Neural cell (in vitro differentiated cells): ENCODE results near the gene EVX1. TPM values are rescaled to one million over a fixed set of nuclear protein-coding genes. Genes with fewer than 3 reads are reported as not detected.

Experiments used
- H2AFZ ChIP-seq: fragments of 200-600, 300-800 bp; sonication (generic), shearing (Covaris generic); 2 replicates; pipeline ENCODE4 v1.6.0; 2014; ENCODE audit warnings: low read depth, mild to moderate bottlenecking, antibody characterized with exemption, low read length, moderate library complexity
- H3F3A ChIP-seq: fragments of 200-600 bp; shearing (Covaris generic); 2 replicates; pipeline ENCODE4 v1.6.1; 2016; ENCODE audit warnings: mild to moderate bottlenecking, moderate library complexity, mixed read lengths, antibody characterized with exemption, low read length; ENCODE audit not compliant: insufficient read depth, poor library complexity, severe bottlenecking
- H3K27ac ChIP-seq: fragments of 200-600, 300-800 bp; sonication (generic), shearing (Covaris generic); 2 replicates; pipeline ENCODE4 v1.5.1; 2014; ENCODE audit warnings: mild to moderate bottlenecking, low read length, moderate library complexity
- H3K27me3 ChIP-seq: fragments of 300-800, 200-600 bp; sonication (generic), shearing (Covaris generic); 2 replicates; pipeline ENCODE4 v1.6.0; 2014; ENCODE audit warnings: mild to moderate bottlenecking, low read depth, low read length, moderate library complexity; ENCODE audit not compliant: insufficient read depth
- H3K36me3 ChIP-seq: fragments of 300-800, 200-600 bp; sonication (generic), shearing (Covaris generic); 2 replicates; pipeline ENCODE4 v1.5.1; 2014; ENCODE audit warnings: mild to moderate bottlenecking, antibody characterized with exemption, low read length, moderate library complexity; ENCODE audit not compliant: insufficient read depth
- H3K4me2 ChIP-seq: fragments of 300-800, 200-600 bp; sonication (generic), shearing (Covaris generic); 2 replicates; pipeline ENCODE4 v1.6.0; 2014; ENCODE audit warnings: mild to moderate bottlenecking, low read length
- H3K4me3 ChIP-seq: fragments of 300-800, 200-600 bp; sonication (generic), shearing (Covaris generic); 2 replicates; pipeline ENCODE4 v1.5.1; 2014; ENCODE audit warnings: mild to moderate bottlenecking, low read length, moderate library complexity
- H3K79me2 ChIP-seq: fragments of 200-600 bp; shearing (Covaris generic); replicated peaks from 2 replicates; pipeline ENCODE4 v1.6.0; 2014; ENCODE audit warnings: mild to moderate bottlenecking, low read length, moderate library complexity; ENCODE audit not compliant: insufficient read depth
- H3K9ac ChIP-seq: fragments of 300-800, 200-600 bp; sonication (generic), shearing (Covaris generic); 2 replicates; pipeline ENCODE4 v1.6.1; 2016; ENCODE audit warnings: mild to moderate bottlenecking, low read length, mixed read lengths
- H3K9me2 ChIP-seq: fragments of 200-600 bp; shearing (Covaris generic); 2 replicates; pipeline ENCODE4 v1.6.1; 2016; ENCODE audit warnings: mild to moderate bottlenecking, low read length, mixed read lengths; ENCODE audit not compliant: insufficient read depth
- H3K9me3 ChIP-seq: fragments of 200-600, 300-800 bp; sonication (generic), shearing (Covaris generic); 2 replicates; pipeline ENCODE4 v1.6.1; 2016; ENCODE audit warnings: mild to moderate bottlenecking, mixed run types, low read length, moderate library complexity, mixed read lengths
- H4K20me1 ChIP-seq: fragments of 200-600 bp; shearing (Covaris generic); 2 replicates; pipeline ENCODE4 v1.6.1; 2016; ENCODE audit warnings: mild to moderate bottlenecking, mixed run types; ENCODE audit not compliant: insufficient read depth
- EP300 ChIP-seq: fragments of 450-650 bp; conservative IDR thresholded peaks from 2 replicates; pipeline ENCODE4 v1.6.1; 2014; ENCODE audit warnings: antibody characterized with exemption, mild to moderate bottlenecking, moderate library complexity; ENCODE audit not compliant: poor library complexity, severe bottlenecking
- EZH2 ChIP-seq: fragments of 200-600, 300-800 bp; shearing (Covaris generic), sonication (generic); IDR thresholded peaks from 2 replicates; pipeline ENCODE4 v1.6.1; 2014; ENCODE audit warnings: antibody characterized with exemption, low read length, borderline replicate concordance, mild to moderate bottlenecking; ENCODE audit not compliant: insufficient read depth, poor library complexity, severe bottlenecking
- MXI1 ChIP-seq: fragments of 450-650 bp; conservative IDR thresholded peaks from 2 replicates; pipeline ENCODE4 v1.6.1; 2014; ENCODE audit warnings: antibody characterized with exemption, mild to moderate bottlenecking; ENCODE audit not compliant: poor library complexity, severe bottlenecking
- POLR2AphosphoS5 ChIP-seq: IDR thresholded peaks from 2 replicates; pipeline ENCODE4 v1.6.1; 2012
- RAD21 ChIP-seq: fragments of 450-650 bp; conservative IDR thresholded peaks from 2 replicates; pipeline ENCODE4 v1.6.1; 2014; ENCODE audit warnings: antibody characterized with exemption, mild to moderate bottlenecking, moderate library complexity
- SMC3 ChIP-seq: fragments of 450-650 bp; conservative IDR thresholded peaks from 2 replicates; pipeline ENCODE4 v1.6.1; 2014; ENCODE audit warnings: antibody characterized with exemption, mild to moderate bottlenecking, moderate library complexity; ENCODE audit not compliant: poor library complexity
- TAF1 ChIP-seq: IDR thresholded peaks from 2 replicates; pipeline ENCODE4 v1.6.1; 2012; ENCODE audit warnings: low read depth
- polyA plus RNA-seq: library from polyadenylated mRNA; depleted of rRNA; stranded (reverse); fragments of >200 nt; gene quantifications from 2 replicates; pipeline ENCODE4 v1.2.3, GENCODE V29; 2014
- TF ChIP-seq, protein P1 (sequence below): IDR thresholded peaks from 2 replicates; pipeline ENCODE4 v1.6.1; 2012; ENCODE audit warnings: borderline replicate concordance
- TF ChIP-seq, protein P2 (sequence below): fragments of 450-650 bp; IDR thresholded peaks from 2 replicates; pipeline ENCODE4 v1.5.1; 2014; ENCODE audit warnings: antibody characterized with exemption, mild to moderate bottlenecking, moderate library complexity; ENCODE audit not compliant: poor library complexity, severe bottlenecking

Gene EVX1
- polyA plus RNA-seq, 1 donor from 2014 or later: not detected

DNA sequence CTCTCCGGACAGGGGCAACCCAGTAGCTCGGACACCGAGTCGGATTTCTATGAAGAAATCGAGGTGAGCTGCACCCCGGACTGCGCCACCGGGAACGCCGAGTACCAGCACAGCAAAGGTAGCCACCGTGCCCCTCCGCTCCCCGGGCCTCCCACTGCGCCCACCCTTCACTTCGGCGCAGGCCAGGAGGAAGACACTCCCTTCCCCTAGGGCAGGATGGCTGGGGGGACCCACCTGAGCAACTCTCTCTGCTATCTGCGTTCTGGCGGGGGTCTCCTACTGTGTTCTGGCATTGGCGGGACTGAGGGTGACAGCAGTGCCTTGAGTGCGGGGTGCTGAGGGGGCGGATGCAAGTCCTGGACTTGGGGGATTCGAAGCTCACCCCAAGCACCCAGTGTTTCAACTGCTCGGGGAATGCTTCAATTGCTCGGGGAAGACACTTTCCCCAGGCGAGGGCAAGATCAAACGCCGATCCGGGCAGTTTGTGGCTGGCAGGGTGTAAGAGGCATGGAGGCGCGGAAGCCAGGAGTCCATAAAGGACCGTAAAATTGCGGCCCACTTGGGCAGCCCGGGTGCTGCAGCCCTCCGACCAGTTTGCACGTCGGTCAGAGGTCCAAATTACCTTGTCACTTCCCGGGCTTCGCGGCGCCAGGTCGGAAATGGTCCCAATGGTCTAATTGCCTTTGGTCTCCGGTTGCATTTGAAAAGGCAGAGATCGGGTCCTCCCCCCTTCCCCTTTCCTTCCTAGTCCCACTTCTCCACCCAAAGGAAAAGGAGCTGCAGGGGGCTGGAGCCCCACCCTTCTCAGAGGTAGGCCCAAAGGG, 950 bp downstream of the EVX1 start:
- H3K27ac ChIP-seq: no peak overlapping the region
- H4K20me1 ChIP-seq: no peaks in the 10 kb centered on the region
- peak; percentile 7 for TF ChIP-seq POLR2AphosphoS5
- TF ChIP-seq, protein P1, sequence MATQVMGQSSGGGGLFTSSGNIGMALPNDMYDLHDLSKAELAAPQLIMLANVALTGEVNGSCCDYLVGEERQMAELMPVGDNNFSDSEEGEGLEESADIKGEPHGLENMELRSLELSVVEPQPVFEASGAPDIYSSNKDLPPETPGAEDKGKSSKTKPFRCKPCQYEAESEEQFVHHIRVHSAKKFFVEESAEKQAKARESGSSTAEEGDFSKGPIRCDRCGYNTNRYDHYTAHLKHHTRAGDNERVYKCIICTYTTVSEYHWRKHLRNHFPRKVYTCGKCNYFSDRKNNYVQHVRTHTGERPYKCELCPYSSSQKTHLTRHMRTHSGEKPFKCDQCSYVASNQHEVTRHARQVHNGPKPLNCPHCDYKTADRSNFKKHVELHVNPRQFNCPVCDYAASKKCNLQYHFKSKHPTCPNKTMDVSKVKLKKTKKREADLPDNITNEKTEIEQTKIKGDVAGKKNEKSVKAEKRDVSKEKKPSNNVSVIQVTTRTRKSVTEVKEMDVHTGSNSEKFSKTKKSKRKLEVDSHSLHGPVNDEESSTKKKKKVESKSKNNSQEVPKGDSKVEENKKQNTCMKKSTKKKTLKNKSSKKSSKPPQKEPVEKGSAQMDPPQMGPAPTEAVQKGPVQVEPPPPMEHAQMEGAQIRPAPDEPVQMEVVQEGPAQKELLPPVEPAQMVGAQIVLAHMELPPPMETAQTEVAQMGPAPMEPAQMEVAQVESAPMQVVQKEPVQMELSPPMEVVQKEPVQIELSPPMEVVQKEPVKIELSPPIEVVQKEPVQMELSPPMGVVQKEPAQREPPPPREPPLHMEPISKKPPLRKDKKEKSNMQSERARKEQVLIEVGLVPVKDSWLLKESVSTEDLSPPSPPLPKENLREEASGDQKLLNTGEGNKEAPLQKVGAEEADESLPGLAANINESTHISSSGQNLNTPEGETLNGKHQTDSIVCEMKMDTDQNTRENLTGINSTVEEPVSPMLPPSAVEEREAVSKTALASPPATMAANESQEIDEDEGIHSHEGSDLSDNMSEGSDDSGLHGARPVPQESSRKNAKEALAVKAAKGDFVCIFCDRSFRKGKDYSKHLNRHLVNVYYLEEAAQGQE: no peak
- TF ChIP-seq EZH2: peak; percentile 74
- H3K79me2 ChIP-seq: no peaks in the 10 kb centered on the region
- peaks cover 4% of the 10 kb centered on the region for H3K9me3 ChIP-seq
- no peaks in the 10 kb centered on the region for H3K9me2 ChIP-seq
- peak overlapping the region; percentile 56 for H3K4me3 ChIP-seq
- no peak overlapping the region for H2AFZ ChIP-seq
- no peak overlapping the region for H3K4me2 ChIP-seq
- H3K36me3 ChIP-seq: no peaks in the 10 kb centered on the region
- peaks cover 100% of the 10 kb centered on the region for H3K27me3 ChIP-seq
- H3F3A ChIP-seq: no peaks in the 10 kb centered on the region
- no peak overlapping the region for H3K9ac ChIP-seq

DNA sequence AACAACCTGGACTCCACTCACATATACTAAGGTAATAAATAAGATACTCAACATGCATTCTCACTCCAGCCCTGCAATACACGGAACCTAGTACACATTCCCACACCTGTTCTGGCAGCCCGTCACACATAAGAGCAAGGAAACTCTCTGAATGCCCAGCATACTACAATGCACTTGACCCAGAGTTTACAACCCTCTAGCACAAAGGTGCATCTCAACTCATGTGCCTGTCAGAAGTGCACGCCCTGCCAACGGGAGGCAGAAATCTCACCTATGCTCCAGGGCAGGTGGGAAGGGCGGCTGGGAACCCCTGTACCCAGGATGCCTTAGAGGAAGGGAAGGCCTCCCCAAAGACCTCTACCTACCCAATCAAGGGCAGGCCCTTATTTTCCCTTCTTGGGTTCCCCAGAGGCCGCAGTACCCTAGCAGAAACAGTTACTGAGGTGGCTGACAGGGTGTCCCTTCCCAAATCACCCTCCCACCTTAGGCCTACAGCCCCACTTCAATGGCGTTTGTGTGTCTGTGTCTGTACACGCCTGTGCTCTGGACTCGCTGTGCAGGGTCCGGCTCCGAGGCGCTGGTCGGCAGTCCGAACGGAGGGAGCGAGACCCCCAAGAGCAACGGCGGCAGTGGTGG, 2.0 kb downstream of the EVX1 start:
- H4K20me1 ChIP-seq: no peaks in the 10 kb centered on the region
- no peaks in the 10 kb centered on the region for H3F3A ChIP-seq
- peaks cover 100% of the 10 kb centered on the region for H3K27me3 ChIP-seq
- H3K9ac ChIP-seq: no peak overlapping the region
- H3K27ac ChIP-seq: no peak overlapping the region
- H3K4me2 ChIP-seq: no peak overlapping the region
- H3K79me2 ChIP-seq: no peaks in the 10 kb centered on the region
- no peaks in the 10 kb centered on the region for H3K36me3 ChIP-seq
- H3K4me3 ChIP-seq: peak overlapping the region; percentile 57
- no peak overlapping the region for H2AFZ ChIP-seq
- H3K9me3 ChIP-seq: peaks cover 4% of the 10 kb centered on the region
- no peaks in the 10 kb centered on the region for H3K9me2 ChIP-seq
- TF ChIP-seq POLR2AphosphoS5 (no peak), EZH2 (no peak), SMC3 (no peak), EP300 (no peak), RAD21 (no peak), TAF1 (no peak), MXI1 (no peak)
- TF ChIP-seq, protein P1: no peak
- TF ChIP-seq, protein P2, sequence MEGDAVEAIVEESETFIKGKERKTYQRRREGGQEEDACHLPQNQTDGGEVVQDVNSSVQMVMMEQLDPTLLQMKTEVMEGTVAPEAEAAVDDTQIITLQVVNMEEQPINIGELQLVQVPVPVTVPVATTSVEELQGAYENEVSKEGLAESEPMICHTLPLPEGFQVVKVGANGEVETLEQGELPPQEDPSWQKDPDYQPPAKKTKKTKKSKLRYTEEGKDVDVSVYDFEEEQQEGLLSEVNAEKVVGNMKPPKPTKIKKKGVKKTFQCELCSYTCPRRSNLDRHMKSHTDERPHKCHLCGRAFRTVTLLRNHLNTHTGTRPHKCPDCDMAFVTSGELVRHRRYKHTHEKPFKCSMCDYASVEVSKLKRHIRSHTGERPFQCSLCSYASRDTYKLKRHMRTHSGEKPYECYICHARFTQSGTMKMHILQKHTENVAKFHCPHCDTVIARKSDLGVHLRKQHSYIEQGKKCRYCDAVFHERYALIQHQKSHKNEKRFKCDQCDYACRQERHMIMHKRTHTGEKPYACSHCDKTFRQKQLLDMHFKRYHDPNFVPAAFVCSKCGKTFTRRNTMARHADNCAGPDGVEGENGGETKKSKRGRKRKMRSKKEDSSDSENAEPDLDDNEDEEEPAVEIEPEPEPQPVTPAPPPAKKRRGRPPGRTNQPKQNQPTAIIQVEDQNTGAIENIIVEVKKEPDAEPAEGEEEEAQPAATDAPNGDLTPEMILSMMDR: no peak
